Measurements from ENCODE around the gene TMEM119.

- TF ChIP-seq CTCF (IDR thresholded peaks at IDR 0.05; ENCODE audit: control extremely low read depth in 1 of 3, insufficient read depth in 1 of 3, low read depth in 1 of 3, low read length in 3 of 3) (no peak), ZNF274 (IDR thresholded peaks at IDR 0.05; ENCODE audit: borderline replicate concordance, extremely low read depth, low read length) (no peak), JUND (IDR thresholded peaks at IDR 0.05; ENCODE audit: low read length) (no peak), YY1 (IDR thresholded peaks at IDR 0.05; ENCODE audit: low read depth, low read length) (no peak), CREB1 (IDR thresholded peaks at IDR 0.05) (no peak), SUZ12 (IDR thresholded peaks at IDR 0.05; ENCODE audit: low read length) (no peak), RAD21 (IDR thresholded peaks at IDR 0.05 in 1 of 2, conservative IDR thresholded peaks at IDR 0.05 in 1 of 2; ENCODE audit: low read depth in 2 of 2, low read length in 2 of 2) (no peak), ASH2L (IDR thresholded peaks at IDR 0.05; ENCODE audit: low read length) (no peak), EZH2 (IDR thresholded peaks at IDR 0.05; ENCODE audit: low read depth, low read length, severe bottlenecking) (no peak), POLR2A (IDR thresholded peaks at IDR 0.05; ENCODE audit: control extremely low read depth in 1 of 2, low read depth in 2 of 2, low read length in 2 of 2) (no peak)
Measured at GRCh38 chr12:108559748-108560147, 38.1 kb downstream of the TMEM119 start.
